H9 (cell line): ENCODE data around the gene RRAGC. TPM values are rescaled to one million over a fixed set of nuclear protein-coding genes. Genes with fewer than 3 reads are reported as not detected.

Experiments used
- DNase-seq: peaks from one replicate; pipeline ENCODE4 v3.0.0-alpha.2; 2017
- H2AFZ ChIP-seq: one replicate; pipeline ENCODE4 v1.6.1; 2013; ENCODE audit warnings: mild to moderate bottlenecking, low read length, control low read depth, moderate library complexity
- H2AK5ac ChIP-seq: 2 replicates; pipeline ENCODE4 v1.6.1; 2013; ENCODE audit warnings: low read length, control low read depth, mixed read lengths; ENCODE audit not compliant: insufficient read length
- H2BK120ac ChIP-seq: one replicate; pipeline ENCODE4 v1.6.1; 2013; ENCODE audit warnings: low read depth, mild to moderate bottlenecking, low read length, control low read depth, inconsistent platforms; ENCODE audit not compliant: poor library complexity, severe bottlenecking
- H2BK12ac ChIP-seq: 2 replicates; pipeline ENCODE4 v1.6.1; 2013; ENCODE audit warnings: low read length, control low read depth, mixed read lengths, low read depth; ENCODE audit not compliant: insufficient read length
- H2BK15ac ChIP-seq: 2 replicates; pipeline ENCODE4 v1.6.1; 2013; ENCODE audit warnings: low read depth, low read length, control low read depth
- H2BK20ac ChIP-seq: one replicate; pipeline ENCODE4 v1.6.1; 2013; ENCODE audit warnings: low read depth, mild to moderate bottlenecking, low read length, control low read depth, inconsistent platforms; ENCODE audit not compliant: poor library complexity, severe bottlenecking
- H2BK5ac ChIP-seq: 2 replicates; pipeline ENCODE4 v1.6.1; 2013; ENCODE audit warnings: low read length, control low read depth, mixed read lengths; ENCODE audit not compliant: insufficient read length
- H3K14ac ChIP-seq: 2 replicates; pipeline ENCODE4 v1.6.1; 2013; ENCODE audit warnings: low read length, control low read depth; ENCODE audit not compliant: insufficient read depth
- H3K18ac ChIP-seq: 2 replicates; pipeline ENCODE4 v1.6.1; 2013; ENCODE audit warnings: low read depth, mild to moderate bottlenecking, mixed read lengths, low read length, control low read depth; ENCODE audit not compliant: insufficient read length
- H3K23ac ChIP-seq: 2 replicates; pipeline ENCODE4 v1.6.1; 2013; ENCODE audit warnings: low read length, control low read depth, mixed read lengths, low read depth; ENCODE audit not compliant: insufficient read length
- H3K23me2 ChIP-seq: 2 replicates; pipeline ENCODE4 v1.6.1; 2013; ENCODE audit warnings: low read depth, mild to moderate bottlenecking, mixed read lengths, low read length, control low read depth; ENCODE audit not compliant: insufficient read length, poor library complexity, severe bottlenecking
- H3K27ac ChIP-seq: 2 replicates; pipeline ENCODE4 v1.5.1; 2013; ENCODE audit warnings: low read length, control low read depth, mixed read lengths, low read depth; ENCODE audit not compliant: insufficient read length
- H3K27me3 ChIP-seq: 2 replicates; pipeline ENCODE4 v1.6.1; 2013; ENCODE audit warnings: low read length, control low read depth, inconsistent platforms; ENCODE audit not compliant: insufficient read depth
- H3K4ac ChIP-seq: 2 replicates; pipeline ENCODE4 v1.6.1; 2013; ENCODE audit warnings: low read depth, mild to moderate bottlenecking, control low read depth, inconsistent platforms, low read length, moderate library complexity
- H3K4me1 ChIP-seq: 2 replicates; pipeline ENCODE4 v1.6.1; 2013; ENCODE audit warnings: low read length, control low read depth, inconsistent platforms; ENCODE audit not compliant: insufficient read depth
- H3K4me2 ChIP-seq: 2 replicates; pipeline ENCODE4 v1.6.1; 2013; ENCODE audit warnings: low read length, control low read depth, mixed read lengths; ENCODE audit not compliant: insufficient read length, insufficient read depth
- H3K56ac ChIP-seq: 2 replicates; pipeline ENCODE4 v1.6.1; 2013; ENCODE audit warnings: low read depth, mild to moderate bottlenecking, mixed read lengths, low read length, control low read depth; ENCODE audit not compliant: insufficient read length
- H3K79me1 ChIP-seq: 2 replicates; pipeline ENCODE4 v1.6.1; 2013; ENCODE audit warnings: low read depth, mild to moderate bottlenecking, moderate library complexity, low read length, control low read depth, inconsistent platforms; ENCODE audit not compliant: insufficient read depth, poor library complexity, severe bottlenecking
- H3K79me2 ChIP-seq: 2 replicates; pipeline ENCODE4 v1.6.1; 2013; ENCODE audit warnings: low read length, control low read depth, inconsistent platforms; ENCODE audit not compliant: insufficient read depth
- H3K9ac ChIP-seq: 2 replicates; pipeline ENCODE4 v1.6.1; 2013; ENCODE audit warnings: low read length, control low read depth, mixed read lengths; ENCODE audit not compliant: insufficient read length; ENCODE audit errors: extremely low read depth
- H3K9me3 ChIP-seq: one replicate; pipeline ENCODE4 v1.6.1; 2013; ENCODE audit warnings: low read depth, low read length, inconsistent platforms; ENCODE audit not compliant: control insufficient read depth
- H3T11ph ChIP-seq: one replicate; pipeline ENCODE4 v1.6.1; 2013; ENCODE audit warnings: mild to moderate bottlenecking, low read length, control low read depth, inconsistent platforms
- H4K20me1 ChIP-seq: one replicate; pipeline ENCODE4 v1.6.1; 2013; ENCODE audit not compliant: control insufficient read depth, insufficient read length, insufficient read depth
- H4K5ac ChIP-seq: 2 replicates; pipeline ENCODE4 v1.6.1; 2013; ENCODE audit warnings: low read depth, mild to moderate bottlenecking, mixed read lengths, low read length, control low read depth; ENCODE audit not compliant: insufficient read length
- H4K8ac ChIP-seq: replicated peaks from 2 replicates; pipeline ENCODE4 v1.6.1; 2013; ENCODE audit warnings: low read length, control low read depth, mixed read lengths, low read depth; ENCODE audit not compliant: insufficient read length
- H4K91ac ChIP-seq: 2 replicates; pipeline ENCODE4 v1.6.1; 2013; ENCODE audit warnings: low read depth, mild to moderate bottlenecking, moderate library complexity, mixed read lengths, low read length, control low read depth; ENCODE audit not compliant: insufficient read length
- H3K27ac Mint-ChIP-seq, 3 experiments: 2 replicates in 2 of 3; 3 replicates in 1 of 3; pipeline ENCODE4 v1.8.0; 2020 to 2021; ENCODE audit warnings: mixed read lengths in 3 of 3, mild to moderate bottlenecking in 1 of 3, moderate library complexity in 1 of 3
- H3K27me3 Mint-ChIP-seq: 2 replicates; pipeline ENCODE4 v1.8.0; 2021; ENCODE audit warnings: low read depth, mild to moderate bottlenecking, moderate library complexity, mixed read lengths
- H3K36me3 Mint-ChIP-seq, 3 experiments: 2 replicates in 2 of 3; 3 replicates in 1 of 3; pipeline ENCODE4 v1.8.0; 2020 to 2021; ENCODE audit warnings: low read depth in 3 of 3, mixed read lengths in 3 of 3; ENCODE audit not compliant: insufficient read depth in 1 of 3
- H3K4me1 Mint-ChIP-seq, 2 experiments: 2 replicates each; pipeline ENCODE4 v1.8.0; 2020; ENCODE audit warnings: mixed read lengths in 2 of 2
- H3K4me3 Mint-ChIP-seq, 2 experiments: 2 replicates in 1 of 2; 3 replicates in 1 of 2; pipeline ENCODE4 v1.8.0; 2020 to 2021; ENCODE audit warnings: mild to moderate bottlenecking in 2 of 2, mixed read lengths in 2 of 2, moderate library complexity in 1 of 2
- H3K9me3 Mint-ChIP-seq, 2 experiments: 2 replicates in 1 of 2; 3 replicates in 1 of 2; pipeline ENCODE4 v1.8.0; 2020; ENCODE audit warnings: mild to moderate bottlenecking in 2 of 2, mixed read lengths in 2 of 2, moderate library complexity in 1 of 2
- WGBS: extraction: QIAGEN DNeasy Blood & Tissue Kit; methylation state at CpG from one replicate; pipeline ENCODE4 v1.1.7; 2013; ENCODE audit warnings: missing lambda C conversion rate, low lambda C conversion rate, mixed read lengths; ENCODE audit not compliant: insufficient read length; ENCODE audit errors: extremely low coverage; 5-methylcytosine and 5-hydroxymethylcytosine counted together
- total RNA-seq: library from RNA; stranded (reverse); gene quantifications from 2 replicates; pipeline ENCODE4 v1.2.1, GENCODE V29; 2021
- TF ChIP-seq, protein P1 (sequence below): fragments of 200-600 bp; sonication (generic); conservative IDR thresholded peaks from 3 replicates; pipeline ENCODE4 v1.8.0; 2021; ENCODE audit warnings: antibody characterized with exemption, mild to moderate bottlenecking

RRAGC gene
- total RNA-seq, 1 experiment from 2014 or later, result 17.9 TPM

- Histone ChIP-seq H2BK5ac (no peak overlapping the region), H3K4me1 (no peaks in the 10 kb centered on the region; the same call in 1 of the 2 replicates), H2BK120ac (no peak overlapping the region), H3K4ac (no peak overlapping the region), H2BK15ac (no peak overlapping the region), H4K8ac (no peak overlapping the region), H2BK20ac (no peak overlapping the region), H3K9me3 (no peaks in the 10 kb centered on the region), H4K91ac (no peak overlapping the region), H3K18ac (no peak overlapping the region), H3T11ph (no peak overlapping the region), H2BK12ac (no peak overlapping the region), H3K79me1 (no peaks in the 10 kb centered on the region), H3K9ac (no peak overlapping the region), H3K27ac (no peak overlapping the region), H4K20me1 (no peaks in the 10 kb centered on the region), H3K23ac (no peak overlapping the region), H3K79me2 (no peaks in the 10 kb centered on the region), H3K14ac (no peak overlapping the region), H2AK5ac (no peak overlapping the region), H4K5ac (no peak overlapping the region), H3K56ac (no peak overlapping the region), H3K23me2 (no peaks in the 10 kb centered on the region), H3K4me2 (no peak overlapping the region), H2AFZ (no peak overlapping the region), H3K27me3 (peaks cover 10% of the 10 kb centered on the region; the same call in 1 of the 2 replicates)
- DNase-seq, result no peak
- WGBS, result no CpG with 5 or more reads among the region's 16 CpGs
- TF ChIP-seq, protein P1, sequence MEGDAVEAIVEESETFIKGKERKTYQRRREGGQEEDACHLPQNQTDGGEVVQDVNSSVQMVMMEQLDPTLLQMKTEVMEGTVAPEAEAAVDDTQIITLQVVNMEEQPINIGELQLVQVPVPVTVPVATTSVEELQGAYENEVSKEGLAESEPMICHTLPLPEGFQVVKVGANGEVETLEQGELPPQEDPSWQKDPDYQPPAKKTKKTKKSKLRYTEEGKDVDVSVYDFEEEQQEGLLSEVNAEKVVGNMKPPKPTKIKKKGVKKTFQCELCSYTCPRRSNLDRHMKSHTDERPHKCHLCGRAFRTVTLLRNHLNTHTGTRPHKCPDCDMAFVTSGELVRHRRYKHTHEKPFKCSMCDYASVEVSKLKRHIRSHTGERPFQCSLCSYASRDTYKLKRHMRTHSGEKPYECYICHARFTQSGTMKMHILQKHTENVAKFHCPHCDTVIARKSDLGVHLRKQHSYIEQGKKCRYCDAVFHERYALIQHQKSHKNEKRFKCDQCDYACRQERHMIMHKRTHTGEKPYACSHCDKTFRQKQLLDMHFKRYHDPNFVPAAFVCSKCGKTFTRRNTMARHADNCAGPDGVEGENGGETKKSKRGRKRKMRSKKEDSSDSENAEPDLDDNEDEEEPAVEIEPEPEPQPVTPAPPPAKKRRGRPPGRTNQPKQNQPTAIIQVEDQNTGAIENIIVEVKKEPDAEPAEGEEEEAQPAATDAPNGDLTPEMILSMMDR, result no peak
- H3K9me3 Mint-ChIP-seq, result peaks cover under 1 to 5% of the 10 kb centered on the region in 2 experiments
- H3K4me3 Mint-ChIP-seq, result no peak overlapping the region
- H3K4me1 Mint-ChIP-seq, result peaks cover 12 to 16% of the 10 kb centered on the region in 2 experiments
- H3K27ac Mint-ChIP-seq, result no peak overlapping the region
- H3K36me3 Mint-ChIP-seq, result no peaks in the 10 kb centered on the region; a peak in 1 of 7 replicates
- H3K27me3 Mint-ChIP-seq, result peaks cover 71% of the 10 kb centered on the region
Observed at GRCh38 chr1:38800720-38801671, 58.6 kb downstream of the RRAGC start.
